GM23248 (cell line): ENCODE data around the gene UMOD. TPM values are rescaled to one million over a fixed set of nuclear protein-coding genes. Genes with fewer than 3 reads are reported as not detected.

Experiments
- DNase-seq: peaks from one replicate; pipeline ENCODE4 v3.0.0-alpha.2; 2015
- H2AFZ ChIP-seq: fragments of 200-600 bp; sonication (generic); 2 replicates; pipeline ENCODE4 v1.6.1; 2016; ENCODE audit warnings: antibody characterized with exemption
- H3F3A ChIP-seq: fragments of 200-600 bp; sonication (generic); 2 replicates; pipeline ENCODE4 v1.6.1; 2016; ENCODE audit warnings: mild to moderate bottlenecking, antibody characterized with exemption, mixed run types; ENCODE audit not compliant: insufficient read depth
- H3K27ac ChIP-seq: fragments of 200-600 bp; sonication (generic); 2 replicates; pipeline ENCODE4 v1.5.1; 2016; ENCODE audit warnings: mild to moderate bottlenecking
- H3K27me3 ChIP-seq: fragments of 200-600 bp; sonication (generic); replicated peaks from 2 replicates; pipeline ENCODE4 v1.6.1; 2016; ENCODE audit warnings: mild to moderate bottlenecking; ENCODE audit not compliant: insufficient read depth
- H3K36me3 ChIP-seq: fragments of 200-600 bp; sonication (generic); 2 replicates; pipeline ENCODE4 v1.6.1; 2016; ENCODE audit warnings: low read depth, mild to moderate bottlenecking
- H3K4me1 ChIP-seq: fragments of 200-600 bp; sonication (generic); 2 replicates; pipeline ENCODE4 v1.6.1; 2016; ENCODE audit warnings: mild to moderate bottlenecking; ENCODE audit not compliant: insufficient read depth
- H3K4me2 ChIP-seq: fragments of 200-600 bp; sonication (generic); one replicate; pipeline ENCODE4 v1.6.1; 2016; ENCODE audit warnings: mild to moderate bottlenecking; ENCODE audit not compliant: unreplicated experiment
- H3K4me3 ChIP-seq: fragments of 200-600 bp; sonication (generic); 2 replicates; pipeline ENCODE4 v1.5.1; 2016; ENCODE audit warnings: mild to moderate bottlenecking
- H3K79me2 ChIP-seq: fragments of 200-600 bp; sonication (generic); 2 replicates; pipeline ENCODE4 v1.6.1; 2016; ENCODE audit warnings: mild to moderate bottlenecking; ENCODE audit not compliant: insufficient read depth
- H3K9ac ChIP-seq: fragments of 200-600 bp; sonication (generic); 2 replicates; pipeline ENCODE4 v1.6.1; 2016; ENCODE audit warnings: mild to moderate bottlenecking
- H3K9me2 ChIP-seq: fragments of 200-600 bp; sonication (generic); 2 replicates; pipeline ENCODE4 v1.6.1; 2016; ENCODE audit warnings: mixed run types, mild to moderate bottlenecking, moderate library complexity; ENCODE audit not compliant: insufficient read depth
- H3K9me3 ChIP-seq: fragments of 200-600 bp; sonication (generic); one replicate; pipeline ENCODE4 v1.6.1; 2017; ENCODE audit warnings: low read depth
- H4K20me1 ChIP-seq: fragments of 200-600 bp; sonication (generic); 2 replicates; pipeline ENCODE4 v1.6.0; 2016; ENCODE audit not compliant: insufficient read depth
- EZH2 ChIP-seq: fragments of 200-600 bp; sonication (generic); IDR thresholded peaks from 2 replicates; pipeline ENCODE4 v1.6.1; 2018; ENCODE audit warnings: antibody characterized with exemption, mild to moderate bottlenecking; ENCODE audit not compliant: insufficient read depth, poor library complexity, severe bottlenecking
- EZH2phosphoT487 ChIP-seq: fragments of 200-600 bp; sonication (generic); IDR thresholded peaks from 2 replicates; pipeline ENCODE4 v1.6.1; 2018; ENCODE audit warnings: antibody characterized with exemption, moderate library complexity, mild to moderate bottlenecking, low read depth; ENCODE audit not compliant: insufficient read depth
- WGBS, 2 experiments: methylation state at CpG; one replicate each; pipeline ENCODE4 v1.1.6; 2015 to 2017; ENCODE audit warnings: low lambda C conversion rate in 2 of 2, low coverage in 1 of 2; ENCODE audit errors: missing lambda C conversion rate in 2 of 2; 5-methylcytosine and 5-hydroxymethylcytosine counted together
- in situ Hi-C: fragments of 300-500 bp; cut with MboI; formaldehyde crosslinking; loops from 2 replicates; pipeline ENCODE4 v1.15.0; 2020
- polyA plus RNA-seq: library from polyadenylated mRNA; unstranded; fragments of >200 nt; fragmentation: Nextera tagmentation; extraction: Ambion mirVana; gene quantifications from 2 replicates; pipeline ENCODE4 v1.2.1, GENCODE V29; 2016
- total RNA-seq: library from RNA; depleted of rRNA; stranded (reverse); fragments of >200 nt; shearing (Covaris generic); gene quantifications from 2 replicates; pipeline ENCODE4 v1.2.3, GENCODE V29; 2014

Gene UMOD
- total and polyA plus RNA-seq, 2 experiments from 2014 or later = not detected

DNA sequence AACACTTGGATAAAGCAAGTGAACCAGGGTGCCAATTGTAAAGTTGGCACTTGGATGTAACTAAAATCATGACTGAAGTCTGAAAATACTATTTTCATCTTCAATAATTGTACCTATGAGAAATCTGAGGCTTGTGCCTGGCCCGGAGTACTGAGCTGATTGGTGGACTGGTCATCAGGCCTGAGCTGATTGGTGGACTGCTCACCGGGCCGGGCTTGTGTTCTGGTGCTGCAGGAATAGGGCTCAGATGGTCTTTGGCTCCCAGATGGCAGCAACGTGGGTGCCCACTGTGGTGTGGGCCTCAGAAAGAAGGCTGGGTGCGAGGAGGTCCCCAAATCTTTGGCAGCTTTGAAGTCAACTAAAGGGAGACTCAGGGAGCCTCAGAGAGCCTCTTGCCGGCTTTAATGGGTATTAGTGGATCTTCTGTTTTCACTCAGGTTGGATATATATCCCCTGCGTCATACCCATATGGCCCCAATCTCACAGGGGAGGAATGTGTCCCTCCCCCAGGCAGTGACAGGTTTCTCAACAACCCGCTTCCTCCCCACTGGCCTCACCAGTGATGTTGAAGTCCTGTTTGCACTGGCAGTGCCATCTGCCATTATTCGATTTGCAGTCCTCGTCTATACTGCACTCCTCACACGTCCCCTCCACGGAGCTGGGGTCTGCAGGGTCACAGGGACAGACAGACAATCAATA, 4.7 kb downstream of the UMOD start:
- no peaks in the 10 kb centered on the region for H3K4me1 ChIP-seq
- WGBS, 2 experiments = 34 to 38% methylated on average over 12 of the region's 12 CpGs
- H3K79me2 ChIP-seq = no peaks in the 10 kb centered on the region
- H3K9ac ChIP-seq = no peak overlapping the region
- TF ChIP-seq EZH2 (no peak), EZH2phosphoT487 (no peak)
- no peaks in the 10 kb centered on the region for H3K27me3 ChIP-seq
- H3K9me2 ChIP-seq = no peaks in the 10 kb centered on the region
- no peak overlapping the region for H3K27ac ChIP-seq
- no peak overlapping the region for H2AFZ ChIP-seq
- H4K20me1 ChIP-seq = no peaks in the 10 kb centered on the region
- no peaks in the 10 kb centered on the region for H3K9me3 ChIP-seq
- H3K36me3 ChIP-seq = no peaks in the 10 kb centered on the region
- no peak for DNase-seq
- H3K4me2 ChIP-seq = no peak overlapping the region
- H3K4me3 ChIP-seq = no peak overlapping the region
- in situ Hi-C loops = no loop called here
- no peaks in the 10 kb centered on the region for H3F3A ChIP-seq

DNA sequence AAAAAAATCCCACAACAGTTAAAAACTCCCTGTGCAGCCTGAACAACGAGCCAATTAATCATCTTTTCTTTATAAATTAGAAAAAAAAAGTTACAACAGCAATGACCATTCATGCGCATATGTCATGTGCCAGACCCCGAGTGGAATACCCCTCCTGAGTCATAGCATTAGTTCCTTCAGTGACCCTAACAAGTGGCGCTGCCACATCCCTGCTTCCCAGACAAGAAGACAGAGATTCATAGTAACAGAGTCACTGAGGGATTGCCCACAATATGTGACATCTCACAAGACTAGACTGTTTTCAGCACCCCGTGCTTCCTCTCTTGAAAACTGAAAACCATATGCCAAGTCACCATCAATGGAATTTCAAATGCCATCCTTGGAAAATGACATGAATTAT, 7.9 kb downstream of the UMOD start:
- Histone ChIP-seq H2AFZ (no peak overlapping the region), H3K79me2 (no peaks in the 10 kb centered on the region), H3F3A (no peaks in the 10 kb centered on the region), H3K9me2 (no peaks in the 10 kb centered on the region), H4K20me1 (no peaks in the 10 kb centered on the region), H3K9ac (no peak overlapping the region), H3K36me3 (no peaks in the 10 kb centered on the region), H3K27ac (no peak overlapping the region), H3K4me1 (no peaks in the 10 kb centered on the region), H3K4me3 (no peak overlapping the region), H3K4me2 (no peak overlapping the region), H3K9me3 (no peaks in the 10 kb centered on the region), H3K27me3 (no peaks in the 10 kb centered on the region)
- in situ Hi-C loops = no loop called here
- TF ChIP-seq EZH2phosphoT487 (no peak), EZH2 (no peak)
- WGBS, 2 experiments = 32 to 33% methylated on average over 5 of the region's 5 CpGs
- DNase-seq = no peak

DNA sequence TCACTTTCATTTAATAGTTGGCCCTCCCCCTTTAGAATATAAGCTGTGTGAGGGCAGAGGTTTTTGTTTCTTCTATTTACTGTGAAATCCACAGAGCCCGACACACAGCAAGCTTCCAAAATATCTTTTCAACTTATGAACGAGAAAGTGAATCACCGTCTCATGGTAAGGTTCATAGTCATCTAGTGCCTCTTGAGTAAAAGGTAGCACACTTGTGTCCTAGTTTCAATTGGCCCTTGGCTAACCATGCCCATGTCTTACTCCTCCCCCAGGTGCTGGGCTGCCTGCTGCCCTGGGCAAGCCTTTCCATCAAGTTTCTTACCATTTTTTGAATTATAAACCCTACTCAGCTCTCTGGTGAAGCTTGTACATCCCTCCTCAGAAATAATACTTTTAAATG, 12.8 kb downstream of the UMOD start:
- Histone ChIP-seq H3K9me3 (no peaks in the 10 kb centered on the region), H2AFZ (no peak overlapping the region), H4K20me1 (no peaks in the 10 kb centered on the region), H3K4me1 (no peaks in the 10 kb centered on the region), H3K36me3 (no peaks in the 10 kb centered on the region), H3K4me3 (no peak overlapping the region), H3K9ac (no peak overlapping the region), H3F3A (no peaks in the 10 kb centered on the region), H3K27me3 (no peaks in the 10 kb centered on the region), H3K4me2 (no peak overlapping the region), H3K79me2 (no peaks in the 10 kb centered on the region), H3K9me2 (no peaks in the 10 kb centered on the region), H3K27ac (no peak overlapping the region)
- TF ChIP-seq EZH2phosphoT487 (no peak), EZH2 (no peak)
- no peak for DNase-seq
- in situ Hi-C loops = no loop called here
- WGBS, 2 experiments = 62 to 73% methylated on average over 3 of the region's 3 CpGs

DNA sequence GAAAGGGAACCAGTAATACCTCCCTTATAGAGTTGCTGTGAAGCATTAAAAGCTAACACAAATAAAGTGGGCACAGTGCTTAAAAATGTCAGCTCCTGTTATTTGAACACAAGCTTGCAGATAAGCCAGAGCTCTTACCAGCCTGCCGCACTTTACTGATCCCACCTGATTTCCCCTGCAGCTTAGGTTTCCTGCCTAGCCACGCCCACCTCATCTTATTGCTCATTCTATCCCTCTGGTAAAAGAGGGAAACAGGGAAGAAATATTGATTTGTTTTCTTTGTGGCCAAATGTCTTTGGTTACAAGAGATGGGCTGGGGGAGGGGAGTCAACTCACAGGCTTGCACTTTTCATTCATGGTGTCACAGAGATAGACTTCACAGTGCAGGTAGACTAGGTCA, 15.6 kb downstream of the UMOD start:
- Histone ChIP-seq H3K4me2 (no peak overlapping the region), H3K79me2 (no peaks in the 10 kb centered on the region), H3K4me3 (no peak overlapping the region), H3F3A (no peaks in the 10 kb centered on the region), H3K9ac (no peak overlapping the region), H3K36me3 (no peaks in the 10 kb centered on the region), H3K4me1 (no peaks in the 10 kb centered on the region), H3K9me3 (no peaks in the 10 kb centered on the region), H4K20me1 (no peaks in the 10 kb centered on the region), H3K9me2 (no peaks in the 10 kb centered on the region), H3K27ac (no peak overlapping the region), H2AFZ (no peak overlapping the region), H3K27me3 (no peaks in the 10 kb centered on the region)
- TF ChIP-seq EZH2 (no peak), EZH2phosphoT487 (no peak)
- in situ Hi-C loops = no loop called here
- WGBS, 2 experiments = 3% methylated on average over 2 of the region's 2 CpGs
- no peak for DNase-seq
